K562 (cell line): ENCODE data around the gene ZNF488. TPM values are rescaled to one million over a fixed set of nuclear protein-coding genes. Genes with fewer than 3 reads are reported as not detected.

Experiments used
- ATAC-seq: fragments of 200-7000 bp; cut with Tn5 transposase; 3 replicates; pipeline ENCODE4 v1.9.1; 2020; ENCODE audit warnings: moderate library complexity
- BruUV-seq: library from RNA; stranded (reverse); fragments of 400-500 nt; replicated peaks from 2 replicates; lab custom pipeline; 2021; lab: Mats Ljungman, UMichigan
- CTCF ChIA-PET: fragments of 300-600 bp; formaldehyde crosslinking; extraction: SDS; loops from one replicate; lab custom pipeline; 2021; ENCODE audit warnings: low intra/inter-chr PET ratio; lab: Yijun Ruan, JAX
- POLR2A ChIA-PET: fragments of 300-600, 350-650 bp; sonication (Branson Sonifier 250); formaldehyde crosslinking; extraction: SDS; loops from one replicate; lab custom pipeline; 2021; ENCODE audit warnings: antibody characterized with exemption, inconsistent platforms; lab: Yijun Ruan, JAX
- DNase-seq, 4 experiments: peaks; one replicate each; pipeline versions ENCODE4 v3.0.0 to v3.0.0-alpha.2; 2011 to 2018; ENCODE audit warnings: low spot score in 3 of 4, mixed read lengths in 3 of 4; ENCODE audit errors: extremely low read depth in 1 of 4
- FAIRE-seq: peaks from 2 replicates; lab custom pipeline; 2011; peaks lifted over from hg19 to GRCh38; lab: Jason Lieb, UNC
- H2AFZ ChIP-seq: 2 replicates; pipeline ENCODE4 v1.6.0; 2011; ENCODE audit warnings: low read depth, low read length, control low read depth, inconsistent platforms
- H3K27ac ChIP-seq: fragments of 200-600 bp; 3 replicates; pipeline ENCODE4 v1.8.0; 2011; ENCODE audit warnings: low read depth, mild to moderate bottlenecking, control low read depth, inconsistent platforms, low read length, moderate library complexity, mixed read lengths; ENCODE audit errors: extremely low read depth
- H3K27me3 ChIP-seq, 2 experiments: fragments of 300-600 bp in 1 of 2; 2 replicates in 1 of 2; 3 replicates in 1 of 2; pipeline versions ENCODE4 v1.6.0 to v1.8.0; 2011; ENCODE audit warnings: inconsistent platforms in 2 of 2, low read length in 2 of 2, mild to moderate bottlenecking in 1 of 2, mixed read lengths in 1 of 2, moderate library complexity in 1 of 2; ENCODE audit not compliant: control insufficient read depth in 2 of 2, insufficient read depth in 2 of 2
- H3K36me3 ChIP-seq: fragments of 300-600 bp; 3 replicates; pipeline ENCODE4 v1.8.0; 2011; ENCODE audit warnings: mild to moderate bottlenecking, low read length, inconsistent platforms; ENCODE audit not compliant: control insufficient read depth, insufficient read depth
- H3K4me1 ChIP-seq, 2 experiments: fragments of 200-600 bp in 1 of 2; replicated peaks in 1 of 2; 2 replicates in 1 of 2; 3 replicates in 1 of 2; pipeline versions ENCODE4 v1.5.1 to v1.8.0; 2011; ENCODE audit warnings: inconsistent platforms in 2 of 2, low read length in 2 of 2, mild to moderate bottlenecking in 1 of 2, mixed read lengths in 1 of 2, moderate library complexity in 1 of 2; ENCODE audit not compliant: control insufficient read depth in 2 of 2, insufficient read depth in 2 of 2
- H3K4me2 ChIP-seq: 2 replicates; pipeline ENCODE4 v1.6.1; 2011; ENCODE audit warnings: low read length, control low read depth, inconsistent platforms, mixed read lengths; ENCODE audit not compliant: insufficient read depth
- H3K4me3 ChIP-seq: fragments of 200-600 bp; sonication (generic), shearing (Covaris generic); 2 replicates; pipeline ENCODE4 v1.5.1; 2016; ENCODE audit warnings: control low read depth, inconsistent platforms
- H3K79me2 ChIP-seq: fragments of 200-600 bp; 3 replicates; pipeline ENCODE4 v1.8.0; 2011; ENCODE audit warnings: low read length, inconsistent platforms; ENCODE audit not compliant: control insufficient read depth, insufficient read depth
- H3K9ac ChIP-seq, 2 experiments: 2 replicates each; pipeline versions ENCODE4 v1.6.0 to v1.6.1; 2011; ENCODE audit warnings: low read depth in 2 of 2, low read length in 2 of 2, control low read depth in 1 of 2, inconsistent platforms in 1 of 2, mild to moderate bottlenecking in 1 of 2, mixed read lengths in 1 of 2; ENCODE audit not compliant: insufficient read depth in 1 of 2
- H3K9me1 ChIP-seq: one replicate; pipeline ENCODE4 v1.6.0; 2011; ENCODE audit warnings: inconsistent platforms, mild to moderate bottlenecking, low read length, moderate library complexity; ENCODE audit not compliant: control insufficient read depth, insufficient read depth
- H3K9me3 ChIP-seq: replicated peaks from 2 replicates; pipeline ENCODE4 v1.5.1; 2011; ENCODE audit warnings: low read depth, low read length, inconsistent platforms; ENCODE audit not compliant: control insufficient read depth, insufficient read depth
- H4K20me1 ChIP-seq: replicated peaks from 2 replicates; pipeline ENCODE4 v1.6.1; 2011; ENCODE audit warnings: low read length, inconsistent platforms, mixed read lengths; ENCODE audit not compliant: control insufficient read depth, insufficient read depth
- CBFB ChIP-seq: sonication (generic); formaldehyde crosslinking; IDR thresholded peaks from 2 replicates; pipeline ENCODE4 v1.4.0; 2020; ENCODE audit warnings: mild to moderate bottlenecking, missing genetic modification reagents
- CBX1 ChIP-seq: sonication (generic); IDR thresholded peaks from 2 replicates; pipeline ENCODE4 v1.6.1; 2016; ENCODE audit warnings: antibody characterized with exemption, low read depth, mild to moderate bottlenecking
- DACH1 ChIP-seq: fragments of 450-650 bp; IDR thresholded peaks from 2 replicates; pipeline ENCODE4 v1.6.1; 2018; ENCODE audit not compliant: partially characterized antibody
- DDX20 ChIP-seq: fragments of 450-650 bp; IDR thresholded peaks from 2 replicates; pipeline ENCODE4 v1.6.1; 2016; ENCODE audit warnings: missing genetic modification characterization, low read depth, mild to moderate bottlenecking, missing compliant biosample characterization, moderate library complexity
- GTF2E2 ChIP-seq: fragments of 200-800 bp; sonication (Bioruptor generic); IDR thresholded peaks from 2 replicates; pipeline ENCODE4 v1.6.1; 2016; ENCODE audit warnings: missing genetic modification characterization, missing compliant biosample characterization
- NFE2L1 ChIP-seq: fragments of 450-650 bp; IDR thresholded peaks from 2 replicates; pipeline ENCODE4 v1.6.1; 2016; ENCODE audit warnings: missing genetic modification characterization, low read depth, mild to moderate bottlenecking, missing compliant biosample characterization, moderate library complexity, borderline replicate concordance
- PPARD ChIP-seq: fragments of 250-450 bp; sonication (Bioruptor Pico); IDR thresholded peaks from 2 replicates; pipeline ENCODE4 v1.8.0; 2022; ENCODE audit warnings: inconsistent platforms, mild to moderate bottlenecking, moderate library complexity
- ZFP36 ChIP-seq: fragments of 150-350 bp; IDR thresholded peaks from 2 replicates; pipeline ENCODE4 v1.6.1; 2018; ENCODE audit warnings: low read length, low read depth; ENCODE audit not compliant: partially characterized antibody
- ZNF3 ChIP-seq: fragments of 250-450 bp; sonication (Bioruptor Pico); IDR thresholded peaks from 2 replicates; pipeline ENCODE4 v1.5.0; 2021; ENCODE audit warnings: mild to moderate bottlenecking, moderate library complexity
- ZNF324 ChIP-seq: fragments of 250-450 bp; sonication (Bioruptor Pico); IDR thresholded peaks from 2 replicates; pipeline ENCODE4 v1.4.0; 2020; ENCODE audit warnings: mild to moderate bottlenecking
- ZNF444 ChIP-seq: fragments of 250-450 bp; sonication (Bioruptor Pico); IDR thresholded peaks from 2 replicates; pipeline ENCODE4 v1.4.0; 2020; ENCODE audit warnings: mild to moderate bottlenecking, moderate library complexity
- ZNF717 ChIP-seq: fragments of 250-450 bp; sonication (Bioruptor Pico); IDR thresholded peaks from 2 replicates; pipeline ENCODE4 v1.5.0; 2021
- WGBS: fragments of 100-300 bp; shearing (Covaris generic); methylation state at CpG from one replicate; pipeline ENCODE4 v1.1.6; 2016; ENCODE audit warnings: low coverage, mixed read lengths; ENCODE audit not compliant: insufficient coverage; ENCODE audit errors: missing lambda C conversion rate; 5-methylcytosine and 5-hydroxymethylcytosine counted together
- in situ Hi-C: fragments of 300-500 bp; cut with MboI; formaldehyde crosslinking; loops from 4 replicates; pipeline ENCODE4 v1.15.0; 2018; ENCODE audit warnings: inconsistent platforms, mixed read lengths
- intact Hi-C: fragments of 100-400 bp; cut with micrococcal nuclease; formaldehyde crosslinking; loops from 2 replicates; pipeline ENCODE4 v1.14.2; 2022
- polyA plus RNA-seq, 8 experiments: library from polyadenylated mRNA; depleted of rRNA in 4 of 8; stranded (reverse) in 5 of 8; unstranded in 3 of 8; fragments of >200 nt; fragmentation: Nextera tagmentation in 2 of 8; fragmentation: Illumina TruSeq in 1 of 8; extraction: Ambion mirVana in 2 of 8; extraction: Trizol in 1 of 8; gene quantifications; 2 replicates each; pipeline versions ENCODE4 v1.2.1 to v1.2.3, GENCODE V29; 2011 to 2014; ENCODE audit warnings: inconsistent platforms in 1 of 8, missing spikeins in 1 of 8
- total RNA-seq, 7 experiments: library from RNA; depleted of rRNA in 6 of 7; stranded (reverse); fragments of >200 nt in 6 of 7; fragmentation: Illumina TruSeq in 2 of 7; extraction: Trizol in 2 of 7; gene quantifications; 2 replicates each; pipeline versions ENCODE4 v1.2.1 to v1.2.3, GENCODE V29; 2011 to 2021; ENCODE audit warnings: low replicate concordance in 1 of 7
- TF ChIP-seq, protein P1 (sequence below): fragments of 450-650 bp; IDR thresholded peaks from 2 replicates; pipeline ENCODE4 v1.6.1; 2016; ENCODE audit warnings: low read depth

The ZNF488 gene
- total and polyA plus RNA-seq, 9 of the 15 experiments (the other 6 are each of a cell fraction or from before 2014, with no cell fraction given): 0.03 to 0.09 (median 0.05) TPM; not detected in 3

- Histone ChIP-seq H3K4me2 (peak overlapping the region; percentile 69), H3K4me3 (no peak overlapping the region), H3K9ac (peak overlapping the region in 1 of 2 experiments; percentile 72; a peak in 2 of 4 replicates), H3K9me1 (no peaks in the 10 kb centered on the region), H3K79me2 (no peaks in the 10 kb centered on the region), H3K27ac (peak overlapping the region; percentile 51), H3K27me3 (peaks cover 0 to 7% of the 10 kb centered on the region in 2 experiments; a peak in 2 of 5 replicates), H3K36me3 (no peaks in the 10 kb centered on the region), H2AFZ (peak overlapping the region; percentile 88), H3K9me3 (no peaks in the 10 kb centered on the region), H3K4me1 (peaks cover 16 to 35% of the 10 kb centered on the region in 2 experiments), H4K20me1 (no peaks in the 10 kb centered on the region)
- in situ Hi-C loops: no loop called here
- CTCF ChIA-PET: no interaction called here
- 26% methylated on average over 9 of the region's 9 CpGs for WGBS
- POLR2A ChIA-PET: interaction anchor here (0.8 kb wide), 1 partner anchor 9 kb away, joined by 3 read pairs; no protein-coding TSS in a partner anchor
- intact Hi-C loops: no loop called here
- peak; percentile 96 for ATAC-seq
- peak; percentile 82 to 89 (median 86) for DNase-seq
- FAIRE-seq: no peak
- no TSS peak for BruUV-seq
- TF ChIP-seq GTF2E2 (no peak), ZNF444 (CRISPR knock-in tag) (no peak), ZNF3 (CRISPR knock-in tag) (no peak), CBFB (no peak), ZFP36 (no peak), DDX20 (no peak), ZNF324 (CRISPR knock-in tag) (no peak), DACH1 (peak; percentile 81), CBX1 (no peak), PPARD (CRISPR knock-in tag) (no peak), ZNF717 (CRISPR knock-in tag) (no peak), NFE2L1 (tag) (no peak)
- TF ChIP-seq, protein P1, sequence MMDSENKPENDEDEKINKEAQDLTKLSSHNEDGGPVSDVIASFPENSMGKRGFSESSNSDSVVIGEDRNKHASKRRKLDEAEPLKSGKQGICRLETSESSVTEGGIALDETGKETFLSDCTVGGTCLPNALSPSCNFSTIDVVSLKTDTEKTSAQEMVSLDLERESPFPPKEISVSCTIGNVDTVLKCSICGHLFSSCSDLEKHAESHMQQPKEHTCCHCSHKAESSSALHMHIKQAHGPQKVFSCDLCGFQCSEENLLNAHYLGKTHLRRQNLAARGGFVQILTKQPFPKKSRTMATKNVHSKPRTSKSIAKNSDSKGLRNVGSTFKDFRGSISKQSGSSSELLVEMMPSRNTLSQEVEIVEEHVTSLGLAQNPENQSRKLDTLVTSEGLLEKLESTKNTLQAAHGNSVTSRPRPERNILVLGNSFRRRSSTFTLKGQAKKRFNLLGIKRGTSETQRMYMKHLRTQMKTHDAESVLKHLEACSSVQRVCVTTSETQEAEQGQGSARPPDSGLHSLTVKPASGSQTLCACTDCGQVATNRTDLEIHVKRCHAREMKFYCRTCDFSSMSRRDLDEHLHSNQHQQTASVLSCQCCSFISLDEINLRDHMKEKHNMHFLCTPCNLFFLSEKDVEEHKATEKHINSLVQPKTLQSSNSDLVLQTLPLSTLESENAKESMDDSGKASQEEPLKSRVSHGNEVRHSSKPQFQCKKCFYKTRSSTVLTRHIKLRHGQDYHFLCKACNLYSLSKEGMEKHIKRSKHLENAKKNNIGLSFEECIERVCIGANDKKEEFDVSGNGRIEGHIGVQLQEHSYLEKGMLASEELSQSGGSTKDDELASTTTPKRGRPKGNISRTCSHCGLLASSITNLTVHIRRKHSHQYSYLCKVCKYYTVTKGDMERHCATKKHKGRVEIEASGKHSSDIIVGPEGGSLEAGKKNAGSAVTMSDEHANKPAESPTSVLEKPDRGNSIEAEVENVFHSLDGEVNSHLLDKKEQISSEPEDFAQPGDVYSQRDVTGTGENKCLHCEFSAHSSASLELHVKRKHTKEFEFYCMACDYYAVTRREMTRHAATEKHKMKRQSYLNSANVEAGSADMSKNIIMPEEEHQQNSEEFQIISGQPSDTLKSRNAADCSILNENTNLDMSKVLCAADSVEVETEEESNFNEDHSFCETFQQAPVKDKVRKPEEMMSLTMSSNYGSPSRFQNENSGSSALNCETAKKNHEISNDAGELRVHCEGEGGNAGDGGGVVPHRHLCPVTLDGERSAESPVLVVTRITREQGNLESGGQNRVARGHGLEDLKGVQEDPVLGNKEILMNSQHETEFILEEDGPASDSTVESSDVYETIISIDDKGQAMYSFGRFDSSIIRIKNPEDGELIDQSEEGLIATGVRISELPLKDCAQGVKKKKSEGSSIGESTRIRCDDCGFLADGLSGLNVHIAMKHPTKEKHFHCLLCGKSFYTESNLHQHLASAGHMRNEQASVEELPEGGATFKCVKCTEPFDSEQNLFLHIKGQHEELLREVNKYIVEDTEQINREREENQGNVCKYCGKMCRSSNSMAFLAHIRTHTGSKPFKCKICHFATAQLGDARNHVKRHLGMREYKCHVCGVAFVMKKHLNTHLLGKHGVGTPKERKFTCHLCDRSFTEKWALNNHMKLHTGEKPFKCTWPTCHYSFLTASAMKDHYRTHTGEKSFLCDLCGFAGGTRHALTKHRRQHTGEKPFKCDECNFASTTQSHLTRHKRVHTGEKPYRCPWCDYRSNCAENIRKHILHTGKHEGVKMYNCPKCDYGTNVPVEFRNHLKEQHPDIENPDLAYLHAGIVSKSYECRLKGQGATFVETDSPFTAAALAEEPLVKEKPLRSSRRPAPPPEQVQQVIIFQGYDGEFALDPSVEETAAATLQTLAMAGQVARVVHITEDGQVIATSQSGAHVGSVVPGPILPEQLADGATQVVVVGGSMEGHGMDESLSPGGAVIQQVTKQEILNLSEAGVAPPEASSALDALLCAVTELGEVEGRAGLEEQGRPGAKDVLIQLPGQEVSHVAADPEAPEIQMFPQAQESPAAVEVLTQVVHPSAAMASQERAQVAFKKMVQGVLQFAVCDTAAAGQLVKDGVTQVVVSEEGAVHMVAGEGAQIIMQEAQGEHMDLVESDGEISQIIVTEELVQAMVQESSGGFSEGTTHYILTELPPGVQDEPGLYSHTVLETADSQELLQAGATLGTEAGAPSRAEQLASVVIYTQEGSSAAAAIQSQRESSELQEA: no peak
These were observed 23.0 kb upstream of the ZNF488 start for GRCh38 chr10:47406870-47407691.
